Measurements from ENCODE around the gene PRSS22.

The PRSS22 gene

GRCh38 chr16:2811703-2812471, 46.1 kb downstream of the PRSS22 start:
- no peak for DNase-seq

DNA sequence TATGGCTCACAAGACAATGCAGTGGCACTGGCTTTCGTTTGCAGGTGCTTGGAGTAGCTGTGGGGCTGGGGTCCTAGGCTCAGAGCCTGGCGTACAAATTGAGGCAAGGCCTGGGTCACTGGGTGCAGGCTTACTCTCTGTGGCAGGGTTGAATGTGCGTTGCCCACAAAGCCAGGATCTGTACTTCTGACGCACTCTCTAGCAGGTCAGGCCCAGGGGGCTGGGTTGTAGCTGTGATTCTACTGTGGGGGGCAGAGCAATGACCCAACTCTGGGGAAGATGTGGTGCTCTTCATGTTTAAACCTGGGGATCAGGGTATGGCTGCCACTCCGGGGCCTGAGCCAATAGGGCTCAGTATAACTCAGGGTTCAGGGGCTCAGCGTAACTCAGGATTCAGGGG, 47.3 kb downstream of the PRSS22 start:
- no peak for DNase-seq

GRCh38 chr16:2809149-2809760, 48.7 kb downstream of the PRSS22 start:
- DNase-seq = no peak

DNA sequence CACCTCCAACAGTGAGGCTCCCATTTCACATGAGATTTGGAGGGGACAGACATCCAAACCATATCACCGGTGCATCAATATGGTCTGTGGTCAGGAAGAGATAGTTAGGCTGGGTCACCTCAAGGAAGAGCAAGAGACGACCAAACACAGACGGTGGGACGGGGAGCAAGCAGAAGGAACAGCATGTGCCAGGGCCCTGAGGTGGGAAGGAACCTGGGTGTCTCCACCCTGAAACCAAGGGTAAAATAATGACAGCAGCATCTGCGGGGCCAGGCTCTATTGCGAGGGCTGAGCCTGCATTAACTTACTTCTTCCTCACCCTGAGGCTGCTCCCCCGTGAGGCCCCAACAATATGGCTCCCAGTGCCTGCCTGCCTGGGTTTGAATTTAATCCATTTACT, 49.8 kb downstream of the PRSS22 start:
- DNase-seq = no peak

DNA sequence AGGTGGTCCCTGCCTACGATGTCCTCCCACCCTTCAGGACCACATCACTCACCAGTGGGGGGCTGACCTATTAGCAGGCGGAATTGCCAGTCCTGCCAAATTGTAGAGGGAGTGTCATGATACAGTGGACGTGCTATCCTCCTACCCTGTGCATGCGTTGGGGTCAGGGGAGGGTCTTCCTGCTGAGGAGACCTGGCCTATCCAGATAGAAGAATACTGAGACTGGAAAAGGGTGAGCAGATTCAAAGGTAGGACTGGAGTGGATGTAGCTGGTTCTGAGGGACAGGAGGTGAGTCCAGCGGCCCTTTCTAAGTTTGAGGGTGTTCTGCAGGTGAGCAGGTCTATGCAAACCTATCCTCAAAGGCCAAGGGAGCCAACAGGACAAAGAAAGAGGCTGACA, 51.7 kb downstream of the PRSS22 start:
- DNase-seq = no peak

GRCh38 chr16:2804728-2805127, 53.2 kb downstream of the PRSS22 start:
- no peak for DNase-seq

GRCh38 chr16:2803545-2804195, 54.3 kb downstream of the PRSS22 start:
- no peak for DNase-seq

All from activated naive CD4-positive, alpha-beta T cell treated with Interleukin-2 at 50 U/mL for 16 hours (primary cell).